Osteocyte (in vitro differentiated cells): ENCODE measurements around the gene CADM2. TPM values are rescaled to one million over a fixed set of nuclear protein-coding genes. Genes with fewer than 3 reads are reported as not detected.

Experiments used
- DNase-seq: peaks from one replicate; pipeline ENCODE4 v3.0.0; 2021; ENCODE audit warnings: mixed read lengths; ENCODE audit not compliant: unreplicated experiment; ENCODE audit errors: extremely low spot score
- H3K27ac Mint-ChIP-seq: one replicate; pipeline ENCODE4 v1.8.0; 2021; ENCODE audit warnings: mild to moderate bottlenecking, mixed read lengths; ENCODE audit not compliant: unreplicated experiment
- H3K27me3 Mint-ChIP-seq: one replicate; pipeline ENCODE4 v1.8.0; 2021; ENCODE audit warnings: mixed read lengths; ENCODE audit not compliant: unreplicated experiment
- H3K36me3 Mint-ChIP-seq: one replicate; pipeline ENCODE4 v1.8.0; 2021; ENCODE audit warnings: mixed read lengths; ENCODE audit not compliant: unreplicated experiment
- H3K4me1 Mint-ChIP-seq: one replicate; pipeline ENCODE4 v1.8.0; 2021; ENCODE audit warnings: mixed read lengths; ENCODE audit not compliant: unreplicated experiment
- H3K4me3 Mint-ChIP-seq: one replicate; pipeline ENCODE4 v1.8.0; 2021; ENCODE audit warnings: mild to moderate bottlenecking, moderate library complexity, mixed read lengths; ENCODE audit not compliant: unreplicated experiment
- H3K9me3 Mint-ChIP-seq: one replicate; pipeline ENCODE4 v1.8.0; 2021; ENCODE audit warnings: mixed read lengths; ENCODE audit not compliant: unreplicated experiment
- CTCF ChIP-seq: fragments of 200-600 bp; sonication (generic); IDR thresholded peaks from 2 replicates; pipeline ENCODE4 v1.5.0; 2021; ENCODE audit warnings: antibody characterized with exemption, mild to moderate bottlenecking, moderate library complexity
- total RNA-seq: library from RNA; stranded (reverse); gene quantifications from 2 replicates; pipeline ENCODE4 v1.2.1, GENCODE V29; 2021

CADM2 gene
- total RNA-seq, 1 donor from 2014 or later = 1.5 TPM

GRCh38 chr3:85760342-85760741 is 801.6 kb downstream of the CADM2 start:
- no peak for DNase-seq
- Mint-ChIP-seq H3K9me3 (no peaks in the 10 kb centered on the region), H3K36me3 (no peaks in the 10 kb centered on the region)

GRCh38 chr3:85780806-85781205 is 822.0 kb downstream of the CADM2 start:
- H3K27ac Mint-ChIP-seq = no peak overlapping the region
- no peaks in the 10 kb centered on the region for H3K4me1 Mint-ChIP-seq
- no peaks in the 10 kb centered on the region for H3K36me3 Mint-ChIP-seq
- no peak for TF ChIP-seq CTCF
- no peaks in the 10 kb centered on the region for H3K9me3 Mint-ChIP-seq
- H3K27me3 Mint-ChIP-seq = peaks cover 2% of the 10 kb centered on the region
- no peak overlapping the region for H3K4me3 Mint-ChIP-seq
- DNase-seq = no peak

More at GRCh38 chr3:85760342-85760741, 801.6 kb downstream of the CADM2 start:
- TF ChIP-seq CTCF = no peak
- H3K4me3 Mint-ChIP-seq = no peak overlapping the region
- no peak overlapping the region for H3K27ac Mint-ChIP-seq
- H3K27me3 Mint-ChIP-seq = peaks cover 3% of the 10 kb centered on the region
- H3K4me1 Mint-ChIP-seq = no peaks in the 10 kb centered on the region

GRCh38 chr3:85781806-85782205 is 823.0 kb downstream of the CADM2 start:
- H3K36me3 Mint-ChIP-seq = no peaks in the 10 kb centered on the region
- H3K27ac Mint-ChIP-seq = no peak overlapping the region
- no peak for DNase-seq
- no peak for TF ChIP-seq CTCF
- no peaks in the 10 kb centered on the region for H3K9me3 Mint-ChIP-seq
- H3K4me1 Mint-ChIP-seq = no peaks in the 10 kb centered on the region
- no peak overlapping the region for H3K4me3 Mint-ChIP-seq
- peaks cover 2% of the 10 kb centered on the region for H3K27me3 Mint-ChIP-seq

- no peaks in the 10 kb centered on the region for H3K9me3 Mint-ChIP-seq
- DNase-seq = no peak
- H3K36me3 Mint-ChIP-seq = no peaks in the 10 kb centered on the region
- TF ChIP-seq CTCF = no peak
- H3K4me3 Mint-ChIP-seq = no peak overlapping the region
- H3K4me1 Mint-ChIP-seq = no peaks in the 10 kb centered on the region
- H3K27ac Mint-ChIP-seq = no peak overlapping the region
- peaks cover 2% of the 10 kb centered on the region for H3K27me3 Mint-ChIP-seq
These were observed 824.5 kb downstream of the CADM2 start for GRCh38 chr3:85783291-85783690.

GRCh38 chr3:85785766-85786165 is 827.0 kb downstream of the CADM2 start:
- Mint-ChIP-seq H3K9me3 (no peaks in the 10 kb centered on the region), H3K4me1 (no peaks in the 10 kb centered on the region), H3K27me3 (peaks cover 2% of the 10 kb centered on the region), H3K27ac (no peak overlapping the region), H3K36me3 (no peaks in the 10 kb centered on the region), H3K4me3 (no peak overlapping the region)
- no peak for TF ChIP-seq CTCF
- no peak for DNase-seq
